EH (cell line): Measurements from ENCODE around the gene CA5A.
"Not testable (repeated sequence)": the region's sequence is repeated elsewhere in the genome, so short reads cannot be mapped to it uniquely, and the experiment has no call there.

ENCODE experiments used
- DNase-seq: peaks from one replicate; pipeline ENCODE4 v3.0.0-alpha.2; 2015; ENCODE audit warnings: low read depth

CA5A gene

DNA sequence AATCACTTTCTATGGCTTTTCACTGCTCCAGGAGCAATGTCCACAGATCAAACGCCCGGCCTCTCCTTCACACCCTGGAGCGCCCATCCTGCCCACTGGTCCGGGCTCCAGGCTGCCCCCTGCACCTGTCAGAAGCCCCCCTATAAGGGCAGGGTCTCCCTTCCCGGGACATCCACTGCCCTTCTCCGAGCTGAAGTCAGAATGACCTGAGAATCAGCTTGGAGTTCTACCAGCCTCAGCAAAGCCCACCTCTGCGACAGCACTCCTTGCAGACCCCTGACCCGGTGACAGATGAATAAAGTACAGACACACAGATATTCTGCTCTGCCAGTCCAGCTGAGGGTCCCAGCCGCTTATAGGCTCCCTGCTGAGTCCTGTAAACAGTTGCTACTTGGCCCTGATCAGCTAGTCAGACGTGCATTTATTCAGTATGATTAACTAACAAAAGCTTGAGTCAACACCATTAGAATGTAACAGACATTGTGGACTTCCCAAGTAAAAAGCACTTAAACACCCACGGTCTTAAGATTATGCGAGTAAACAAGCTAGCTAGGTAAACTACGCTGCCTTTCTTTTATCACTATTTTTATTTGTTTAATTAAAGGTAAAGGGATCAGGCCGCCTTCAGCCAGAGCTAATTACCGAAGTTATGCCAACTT is 71.9 kb downstream of the CA5A start:
- DNase-seq = peak; percentile 42

DNA sequence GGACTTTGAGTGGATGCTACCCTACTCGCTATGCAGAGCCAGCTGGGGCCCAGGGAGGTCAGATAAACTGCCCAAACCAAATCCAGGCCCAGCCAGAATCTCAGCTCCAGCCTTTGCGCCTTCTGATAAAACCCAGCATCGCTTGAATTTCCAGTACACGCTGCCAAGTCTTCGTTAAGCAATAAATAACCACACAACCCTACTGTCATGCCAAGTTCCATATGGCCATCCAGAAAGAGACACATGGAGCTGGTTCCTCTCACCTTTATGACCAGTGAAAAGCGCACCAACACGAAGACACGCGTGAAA is 73.0 kb downstream of the CA5A start:
- not testable (repeated sequence) for DNase-seq

- not testable (repeated sequence) for DNase-seq
Observed at GRCh38 chr16:87862597-87863326, 73.6 kb downstream of the CA5A start.

- not testable (repeated sequence) for DNase-seq
Observed at GRCh38 chr16:87861300-87862099, 74.8 kb downstream of the CA5A start.

DNA sequence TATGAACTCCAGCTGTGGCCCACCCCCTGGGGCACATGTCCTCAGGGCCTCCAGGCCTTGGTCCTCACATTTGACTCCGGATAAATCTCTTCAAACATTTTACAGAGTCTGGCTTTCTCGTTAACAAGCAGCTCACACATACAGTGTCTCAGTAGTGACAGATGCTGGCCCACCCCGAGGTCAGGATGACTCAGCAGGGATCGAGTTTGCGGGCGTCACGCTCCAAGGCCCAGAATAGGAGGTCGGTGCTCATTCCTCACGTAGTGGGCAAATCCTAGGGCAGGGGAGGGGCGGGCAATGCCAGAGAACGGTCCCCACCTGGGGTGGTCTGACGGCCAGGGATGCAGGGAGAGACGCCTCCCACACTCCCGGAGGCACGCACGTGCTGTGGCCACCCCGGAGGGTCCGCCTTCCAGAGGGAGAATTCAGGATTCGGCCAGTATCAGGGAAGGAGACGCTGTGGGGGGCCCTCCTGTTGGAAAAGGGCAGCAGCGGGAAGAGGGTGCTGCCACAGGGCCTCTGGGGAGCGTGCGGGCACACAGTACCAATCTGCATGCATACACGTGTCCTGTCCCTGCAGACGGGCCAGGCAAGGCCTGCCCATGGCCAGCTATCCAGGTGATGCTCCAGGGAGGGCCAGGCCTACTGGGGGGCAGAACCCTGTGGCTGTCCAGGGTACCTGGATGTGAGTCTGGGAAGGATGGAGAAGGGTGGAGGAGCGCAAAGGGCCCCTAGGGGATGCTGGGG is 75.6 kb downstream of the CA5A start:
- DNase-seq = peak; percentile 88

DNA sequence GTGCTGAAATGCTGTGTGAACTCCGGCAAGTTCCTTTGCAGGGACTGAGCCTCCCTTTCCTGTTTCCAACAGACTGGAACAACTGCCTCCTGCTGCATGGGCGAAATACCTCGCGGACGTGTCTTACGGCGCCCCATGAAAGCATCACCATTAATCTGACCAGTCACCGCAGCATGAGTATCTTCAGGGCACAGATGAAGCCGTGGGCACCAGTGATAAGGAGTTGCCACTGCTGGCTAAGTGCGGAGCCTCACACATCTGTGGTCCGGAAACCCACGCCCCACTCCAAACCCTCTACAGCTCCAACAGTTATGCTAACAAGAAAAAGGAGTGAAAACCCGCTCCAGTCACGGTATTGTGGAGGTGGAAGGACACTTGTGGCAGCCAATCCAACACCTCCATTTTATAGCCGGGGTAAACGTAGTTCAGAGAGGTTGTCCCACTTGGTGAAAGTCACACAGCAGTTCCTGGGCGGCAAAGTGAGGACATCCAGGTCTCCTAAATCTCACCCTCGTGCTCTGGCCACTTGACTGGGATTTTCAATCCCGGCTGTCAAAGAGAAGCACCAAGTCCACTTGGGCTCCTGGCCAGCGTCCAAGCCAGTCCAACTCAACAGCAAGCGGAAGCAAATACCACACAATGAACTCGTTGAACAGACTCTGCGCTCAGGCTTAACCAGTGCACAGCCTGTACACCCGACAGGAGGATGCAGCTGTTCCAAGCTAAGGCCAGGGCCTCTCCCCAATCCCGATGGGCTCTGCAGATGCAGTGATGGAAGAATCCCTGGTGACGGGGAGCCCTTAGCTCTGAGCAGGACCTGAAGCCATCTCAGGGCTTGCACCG is 78.0 kb downstream of the CA5A start:
- not testable (repeated sequence) for DNase-seq

DNA sequence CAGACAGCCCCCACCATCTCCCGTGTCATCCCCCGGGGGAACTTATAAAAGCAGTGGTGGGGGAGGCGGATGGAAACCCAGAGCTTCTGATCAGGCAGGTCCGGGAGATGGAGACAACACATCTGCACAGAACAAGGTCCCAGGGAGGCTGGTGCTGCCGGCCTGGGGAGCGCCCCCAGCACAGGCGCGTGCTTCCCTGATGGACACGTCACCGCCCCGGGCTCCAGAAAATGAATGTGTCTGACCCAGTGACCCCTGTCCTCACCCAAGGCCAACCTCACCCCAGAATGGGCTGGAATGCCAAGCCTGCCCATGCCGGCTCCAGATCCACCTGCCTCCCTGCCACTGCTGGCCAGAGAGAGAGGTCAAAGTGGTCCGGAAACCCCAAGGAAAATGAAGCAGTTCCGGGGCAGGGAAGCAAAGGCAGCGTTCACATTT is 79.5 kb downstream of the CA5A start:
- DNase-seq = no peak

GRCh38 chr16:87855852-87856715 is 80.2 kb downstream of the CA5A start:
- DNase-seq = peak; percentile 85

GRCh38 chr16:87854907-87855683 is 81.2 kb downstream of the CA5A start:
- no peak for DNase-seq

DNA sequence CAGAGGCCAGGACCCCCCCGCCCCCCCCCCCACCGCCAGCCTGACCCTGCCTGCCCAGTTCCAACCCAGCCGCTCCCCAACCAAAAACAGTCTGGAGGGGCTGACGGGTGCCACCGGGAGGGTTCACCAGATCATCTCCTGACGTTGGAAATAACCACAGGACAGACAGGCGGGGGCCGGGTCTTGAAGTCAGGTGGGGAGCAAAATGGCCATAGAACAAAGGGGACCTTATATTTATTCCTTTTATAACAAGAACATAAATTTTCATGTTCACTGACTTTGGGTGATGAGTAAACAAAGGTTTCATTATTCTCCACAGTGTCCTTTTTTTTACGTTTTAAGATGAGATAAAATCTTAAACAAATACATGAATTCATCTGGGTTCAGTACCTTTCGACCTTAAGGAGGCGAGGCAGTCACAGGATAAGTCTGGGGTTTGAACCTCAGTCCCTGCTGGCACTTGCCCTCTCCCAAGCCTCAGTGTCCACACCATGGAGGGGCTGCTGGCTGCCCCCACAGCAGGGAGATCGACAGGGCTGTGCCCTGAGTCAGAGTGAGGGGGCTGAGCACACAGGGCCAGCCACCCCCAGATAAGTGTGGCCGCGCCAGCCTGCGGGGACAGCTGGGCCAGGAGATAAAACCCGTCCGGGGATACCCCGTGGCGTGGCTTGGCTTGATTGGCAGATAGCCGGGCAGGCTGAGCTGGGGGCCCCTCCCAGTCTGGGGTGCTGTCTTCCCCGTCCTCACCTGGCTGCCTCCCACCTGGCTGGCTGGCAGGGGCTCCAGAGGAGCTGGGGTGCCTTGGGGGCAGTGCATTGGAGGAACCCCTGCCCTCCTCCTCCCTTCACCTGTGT is 82.0 kb downstream of the CA5A start:
- no peak for DNase-seq

GRCh38 chr16:87853411-87854052 is 82.8 kb downstream of the CA5A start:
- peak; percentile 96 for DNase-seq

DNA sequence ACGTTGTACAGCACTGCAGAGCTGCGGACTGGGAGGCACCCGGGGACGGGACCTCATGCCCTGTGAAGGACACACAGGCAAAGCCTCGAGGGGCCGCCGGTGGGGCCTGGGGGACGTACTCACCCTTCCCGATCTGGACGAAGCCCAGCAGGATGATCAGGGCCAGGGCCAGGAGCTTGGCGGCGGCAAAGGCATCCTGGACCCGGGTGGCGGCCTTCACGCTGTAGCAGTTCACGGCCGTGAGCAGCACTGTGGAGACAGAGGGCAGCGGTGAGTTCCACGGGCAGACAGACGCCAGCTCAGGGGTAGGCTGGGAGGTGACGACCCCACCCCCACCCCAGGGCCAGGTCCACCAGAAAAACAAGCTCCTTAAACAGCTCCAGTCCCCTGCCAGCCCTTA is 84.7 kb downstream of the CA5A start:
- DNase-seq = no peak

GRCh38 chr16:87851141-87851587 is 85.2 kb downstream of the CA5A start:
- DNase-seq = no peak

- peak; percentile 62 for DNase-seq
Observed at GRCh38 chr16:87850009-87851006, 86.0 kb downstream of the CA5A start.

- no peak for DNase-seq
Observed at GRCh38 chr16:87849419-87850008, 86.8 kb downstream of the CA5A start.

DNA sequence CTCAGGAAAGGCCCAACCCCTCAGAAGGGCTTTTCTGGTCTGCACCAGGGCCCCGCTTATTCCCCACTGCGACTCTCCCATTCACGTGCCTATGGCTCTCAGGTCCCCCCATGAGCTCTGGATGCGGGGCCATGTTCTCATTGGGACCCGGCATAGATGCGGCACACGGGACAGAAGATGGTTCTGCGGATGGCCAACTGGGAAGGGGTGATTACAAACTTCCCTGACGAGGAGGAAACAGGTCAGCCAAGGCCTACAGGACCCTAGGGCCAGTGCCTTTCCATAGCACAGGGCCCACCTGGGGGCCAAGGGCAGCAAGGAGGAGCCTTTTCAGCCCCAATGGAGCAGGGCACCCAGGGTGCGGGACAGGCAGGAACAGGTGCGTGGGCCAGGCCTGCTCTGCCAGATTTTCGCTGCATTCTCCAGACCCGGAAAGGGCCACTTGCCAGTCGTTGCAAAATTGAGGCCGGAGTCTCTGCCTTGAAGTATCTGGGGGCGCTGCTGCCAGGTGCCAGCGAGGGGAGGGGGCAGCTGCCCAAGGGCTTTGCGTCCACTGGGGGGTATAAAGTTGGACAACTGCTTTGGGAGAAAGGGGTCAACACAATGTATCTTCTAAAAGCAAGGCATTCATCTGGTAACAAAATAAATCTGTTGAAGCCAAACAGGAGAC is 87.5 kb downstream of the CA5A start:
- no peak for DNase-seq
